KOPT-K1 (cell line): ENCODE measurements around the gene AFF3.

Experiments used
- H3K27ac ChIP-seq: fragments of 200-600 bp; sonication (generic); 2 replicates; pipeline ENCODE4 v1.5.1; 2016; ENCODE audit warnings: antibody characterized with exemption, mild to moderate bottlenecking, low read depth, low read length; ENCODE audit not compliant: poor library complexity, severe bottlenecking
- H3K36me3 ChIP-seq: fragments of 200-600 bp; sonication (generic); 2 replicates; pipeline ENCODE4 v1.5.1; 2017; ENCODE audit warnings: antibody characterized with exemption, mild to moderate bottlenecking, low read length, moderate library complexity; ENCODE audit not compliant: insufficient read depth
- H3K9me3 ChIP-seq: fragments of 200-600 bp; sonication (generic); 2 replicates; pipeline ENCODE4 v1.5.1; 2017; ENCODE audit warnings: antibody characterized with exemption, low read length, mild to moderate bottlenecking; ENCODE audit not compliant: insufficient read depth, poor library complexity, severe bottlenecking

The AFF3 gene

DNA sequence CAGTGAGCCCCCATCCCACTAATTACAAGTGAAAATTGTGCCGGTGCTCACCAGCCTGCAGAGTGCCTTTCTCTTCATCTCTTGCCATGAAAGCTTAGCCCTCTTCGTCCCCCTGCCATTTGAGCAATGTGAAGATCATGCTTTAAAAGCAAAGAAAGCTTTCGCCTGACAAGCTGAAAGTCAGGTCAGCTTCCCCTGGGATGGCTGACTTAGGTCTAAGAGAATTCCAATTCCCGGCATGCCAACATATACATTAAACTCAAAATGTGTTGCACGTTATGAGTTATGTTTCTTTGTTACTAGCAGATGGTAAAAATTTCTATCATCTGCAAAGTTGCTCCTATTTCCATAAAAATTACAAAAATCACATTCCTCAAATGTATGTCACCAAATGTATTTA is 129.8 kb downstream of the AFF3 start:
- no peak overlapping the region for H3K27ac ChIP-seq
- H3K36me3 ChIP-seq = peaks cover 31% of the 10 kb centered on the region; the same call in 1 of the 2 replicates
- no peaks in the 10 kb centered on the region for H3K9me3 ChIP-seq

DNA sequence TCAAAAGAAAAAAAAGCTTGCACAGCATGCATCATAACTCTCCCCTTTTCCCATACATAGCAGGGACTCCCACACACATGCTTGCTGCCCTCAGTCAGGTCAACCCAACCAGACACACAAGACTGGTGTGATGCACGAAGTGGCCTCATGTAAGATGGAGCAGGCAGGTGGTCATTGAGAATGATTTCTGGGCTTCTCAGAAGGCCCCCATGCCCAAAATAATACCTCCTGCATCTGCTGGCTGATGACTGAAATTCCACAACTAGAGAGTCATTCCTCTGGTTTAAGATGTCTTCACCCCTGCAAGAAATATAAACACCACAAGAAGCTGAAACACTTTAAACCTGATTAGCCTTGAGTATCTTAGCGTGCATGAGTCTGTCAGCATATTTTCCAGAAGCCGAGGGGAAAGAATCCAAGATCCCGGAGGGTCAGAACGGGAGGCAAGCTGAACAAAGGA is 131.1 kb downstream of the AFF3 start:
- H3K9me3 ChIP-seq = no peaks in the 10 kb centered on the region
- peaks cover 37% of the 10 kb centered on the region for H3K36me3 ChIP-seq
- H3K27ac ChIP-seq = no peak overlapping the region

DNA sequence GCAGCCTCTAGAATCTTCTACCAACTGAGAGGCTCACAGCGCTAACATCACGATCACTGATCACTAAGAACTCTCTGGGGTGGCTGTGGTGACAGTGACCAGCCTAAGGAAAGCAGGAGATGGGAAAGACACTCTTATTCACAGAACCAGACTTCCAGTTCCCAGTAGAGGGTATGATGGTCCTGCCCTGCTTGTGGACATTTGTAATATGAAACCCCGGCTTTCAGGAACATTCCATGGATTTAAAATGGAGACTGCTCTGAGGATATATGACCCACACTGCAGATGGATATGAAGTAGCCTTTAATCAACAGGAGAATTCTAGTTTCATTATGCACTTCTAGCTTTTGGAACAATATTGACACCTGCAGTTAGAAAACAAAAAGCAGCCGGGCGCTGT is 131.8 kb downstream of the AFF3 start:
- H3K27ac ChIP-seq = no peak overlapping the region
- peaks cover 36% of the 10 kb centered on the region for H3K36me3 ChIP-seq
- H3K9me3 ChIP-seq = no peaks in the 10 kb centered on the region

DNA sequence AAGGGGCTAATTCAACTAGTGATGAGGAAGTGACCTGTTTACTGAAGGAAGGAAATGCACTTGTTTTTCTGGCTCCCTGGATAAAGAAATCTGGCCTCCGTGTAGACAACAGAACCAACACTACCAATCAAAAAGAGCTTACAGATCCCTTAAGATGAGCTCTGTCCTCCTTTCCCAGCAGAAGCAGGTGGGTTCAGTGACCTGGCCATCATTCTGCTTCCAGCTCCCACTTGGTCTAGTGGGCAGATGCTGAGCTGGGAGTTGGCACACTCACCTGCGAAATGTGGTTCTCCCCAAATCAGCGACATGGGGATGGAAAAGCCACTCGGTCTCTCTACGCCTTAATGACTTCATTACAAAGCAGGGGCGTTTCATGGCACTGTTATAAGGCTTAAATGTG is 132.6 kb downstream of the AFF3 start:
- peaks cover 44% of the 10 kb centered on the region for H3K36me3 ChIP-seq
- H3K9me3 ChIP-seq = no peaks in the 10 kb centered on the region
- no peak overlapping the region for H3K27ac ChIP-seq

DNA sequence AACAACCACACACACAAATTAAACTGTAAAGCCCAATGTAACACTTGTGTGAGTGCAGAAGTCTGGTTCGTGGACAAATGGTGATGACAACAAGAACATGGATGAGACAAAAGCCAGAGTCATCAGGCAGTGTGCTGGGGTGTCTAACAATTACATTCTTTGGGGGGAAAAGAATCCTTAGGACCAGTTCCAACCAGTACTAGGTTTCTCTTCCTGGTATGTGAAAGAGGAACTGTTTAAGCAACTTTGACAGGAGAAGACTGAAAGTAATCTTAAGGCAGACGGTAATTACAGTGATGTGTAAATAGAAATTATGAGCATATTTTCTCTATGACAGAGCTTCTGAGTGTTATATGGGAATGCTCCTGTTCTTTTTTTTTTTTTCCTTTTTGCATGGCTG is 133.4 kb downstream of the AFF3 start:
- Histone ChIP-seq H3K9me3 (no peaks in the 10 kb centered on the region), H3K36me3 (peaks cover 48% of the 10 kb centered on the region), H3K27ac (no peak overlapping the region)

DNA sequence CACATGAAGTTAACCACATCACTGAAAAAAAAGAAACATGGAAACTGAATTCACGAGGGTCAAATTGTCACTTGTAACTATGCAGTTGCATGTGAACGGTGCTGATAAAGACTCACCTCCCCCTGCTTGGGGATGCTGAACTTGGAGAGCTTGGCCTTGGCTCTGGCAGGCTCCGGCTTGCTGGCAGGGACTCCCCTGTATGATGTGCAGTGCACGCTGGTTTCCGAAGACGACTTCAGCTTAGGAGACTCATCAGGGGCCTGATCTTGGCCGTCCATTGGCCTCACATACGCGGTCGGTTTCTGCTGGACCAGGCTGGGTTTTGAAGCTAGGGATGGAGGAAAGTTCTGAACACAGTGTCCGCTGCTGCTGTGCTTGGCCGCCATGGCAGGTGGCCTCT is 135.9 kb downstream of the AFF3 start:
- no peaks in the 10 kb centered on the region for H3K9me3 ChIP-seq
- peaks cover 57% of the 10 kb centered on the region for H3K36me3 ChIP-seq
- H3K27ac ChIP-seq = no peak overlapping the region

DNA sequence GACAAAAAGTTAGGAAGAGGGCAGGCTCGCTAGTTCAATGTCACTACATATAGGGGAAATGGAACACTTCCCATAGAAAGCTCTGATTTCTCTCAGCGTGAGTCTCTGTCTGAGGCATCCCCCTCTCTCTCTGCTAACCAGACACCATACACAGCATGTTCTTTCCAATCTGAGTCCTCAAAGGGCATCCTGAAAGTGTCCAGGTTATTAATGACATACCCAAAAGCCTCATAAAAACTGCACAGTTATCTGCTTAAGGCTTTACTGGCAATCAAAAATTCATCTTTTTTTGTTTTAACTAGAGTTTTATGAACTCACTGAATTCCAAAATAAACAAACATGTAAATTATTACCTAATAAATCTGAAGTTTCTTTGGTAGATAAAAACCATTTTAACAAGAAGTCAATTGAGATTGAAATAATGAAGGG is 137.4 kb downstream of the AFF3 start:
- H3K27ac ChIP-seq = no peak overlapping the region
- H3K36me3 ChIP-seq = peaks cover 54% of the 10 kb centered on the region
- H3K9me3 ChIP-seq = no peaks in the 10 kb centered on the region

DNA sequence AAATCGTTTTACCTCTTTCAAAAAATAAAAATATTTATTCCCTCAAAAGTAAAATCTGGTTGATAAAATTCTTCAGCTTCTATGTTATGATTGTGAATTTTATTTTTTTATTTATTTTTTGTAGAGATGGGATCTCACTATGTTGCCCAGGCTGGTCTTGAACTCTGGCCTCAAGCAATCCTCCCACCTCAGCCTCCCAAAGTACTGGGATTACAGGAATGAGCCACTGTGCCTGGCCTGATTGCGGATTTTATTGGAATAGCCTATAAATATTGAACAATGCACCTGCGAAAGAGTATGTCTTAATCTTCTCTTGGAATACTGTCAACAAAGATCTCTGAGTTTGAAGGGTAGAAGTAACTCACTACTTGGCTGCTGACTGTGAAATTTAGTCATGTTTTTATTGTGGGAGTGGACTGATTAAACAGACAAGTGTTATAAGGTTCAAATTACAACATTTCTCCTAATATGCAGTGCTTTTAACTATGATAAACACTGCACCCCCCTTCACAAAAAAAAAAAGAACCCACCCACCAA is 138.0 kb downstream of the AFF3 start:
- H3K36me3 ChIP-seq = peaks cover 54% of the 10 kb centered on the region
- H3K27ac ChIP-seq = no peak overlapping the region
- no peaks in the 10 kb centered on the region for H3K9me3 ChIP-seq

DNA sequence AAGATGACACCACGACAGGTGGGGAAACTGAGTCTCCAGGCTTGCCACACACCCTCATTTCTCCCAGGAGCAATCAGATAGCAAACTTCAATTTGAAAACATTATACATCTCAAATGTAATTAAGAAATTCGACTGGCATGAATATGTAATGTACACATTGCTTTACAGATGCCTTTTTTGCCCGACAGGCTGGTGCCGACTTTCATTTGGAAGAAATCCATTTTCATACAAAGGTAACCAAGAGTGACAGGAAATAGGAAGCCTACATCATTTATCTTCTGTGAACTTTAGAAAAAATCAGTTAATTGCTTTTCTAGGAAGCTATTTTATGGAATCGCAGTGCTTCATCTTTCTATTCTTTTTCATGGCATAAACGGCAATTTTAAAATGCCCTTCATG is 140.3 kb downstream of the AFF3 start:
- Histone ChIP-seq H3K36me3 (peaks cover 36% of the 10 kb centered on the region), H3K27ac (no peak overlapping the region), H3K9me3 (no peaks in the 10 kb centered on the region)

DNA sequence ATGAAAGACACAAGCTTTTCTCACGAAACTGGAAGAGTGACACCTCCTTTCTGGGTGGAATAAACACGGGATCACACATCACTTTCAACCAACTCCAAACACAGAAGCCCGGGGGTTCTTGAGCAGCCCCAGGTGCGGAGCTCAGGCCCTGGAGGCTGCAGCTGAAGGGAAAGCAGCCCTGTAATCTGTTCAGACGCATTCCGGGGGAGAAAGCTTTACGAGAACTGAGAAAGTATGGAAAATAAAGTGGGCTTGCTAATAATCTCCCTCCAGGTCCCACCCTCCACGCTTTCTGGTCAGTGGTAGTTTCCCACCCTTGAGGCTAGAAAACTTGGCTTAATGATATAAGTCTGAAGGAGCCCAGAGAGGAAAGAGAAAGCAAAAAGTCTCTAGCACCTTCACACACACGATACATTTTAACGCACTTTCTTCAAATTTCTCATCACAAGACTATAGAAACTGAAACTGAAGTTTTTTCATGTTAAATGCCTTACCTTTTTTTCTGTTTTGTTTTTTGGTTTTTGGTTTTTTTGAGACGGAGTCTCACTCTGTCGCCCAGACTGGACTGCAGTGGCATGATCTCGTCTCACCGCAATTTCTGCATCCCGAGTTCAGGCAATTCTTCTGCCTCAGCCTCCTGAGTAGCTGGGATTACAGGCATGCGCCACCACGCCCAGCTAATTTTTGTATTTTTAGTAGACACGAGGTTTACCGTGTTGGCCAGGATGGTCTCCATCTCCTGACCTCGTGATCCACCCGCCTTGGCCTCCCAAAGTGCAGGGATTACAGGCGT is 141.3 kb downstream of the AFF3 start:
- H3K36me3 ChIP-seq = peaks cover 27% of the 10 kb centered on the region

DNA sequence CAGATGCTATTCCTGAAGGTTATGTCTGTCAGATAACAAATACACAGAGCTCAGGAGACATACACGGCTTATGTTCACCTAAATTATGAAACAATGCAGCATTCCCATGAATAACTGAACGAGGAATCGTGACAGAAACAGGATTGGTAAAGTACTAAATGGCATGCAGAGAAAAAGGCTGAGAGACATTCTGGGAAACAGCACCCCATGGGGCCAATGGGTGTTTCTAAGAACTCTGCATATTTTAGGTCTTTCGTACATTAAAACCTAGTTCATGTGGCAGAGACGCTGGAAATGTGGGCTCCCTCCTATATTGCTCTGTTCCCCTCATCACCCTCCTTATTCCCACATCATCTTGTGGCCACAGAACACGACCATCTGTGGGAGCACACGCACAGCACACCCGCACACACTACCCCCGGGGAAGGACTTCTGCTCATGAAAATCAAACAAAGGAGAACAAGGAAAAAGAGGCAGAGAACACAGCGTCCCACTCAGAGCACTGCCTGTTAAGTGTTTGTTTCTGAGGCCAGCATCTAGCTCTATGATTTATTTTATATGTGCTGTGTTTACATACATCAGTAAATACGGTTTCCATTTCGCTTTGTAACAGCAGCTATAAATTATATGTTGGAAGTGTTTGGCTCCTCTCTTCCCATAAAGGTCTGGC is 143.6 kb downstream of the AFF3 start:
- Histone ChIP-seq H3K27ac (no peak overlapping the region), H3K9me3 (no peaks in the 10 kb centered on the region), H3K36me3 (peaks cover 10% of the 10 kb centered on the region)

More for the DNA sequence above, 141.3 kb downstream of the AFF3 start:
- H3K27ac ChIP-seq = peak overlapping the region; percentile 6
- no peaks in the 10 kb centered on the region for H3K9me3 ChIP-seq

DNA sequence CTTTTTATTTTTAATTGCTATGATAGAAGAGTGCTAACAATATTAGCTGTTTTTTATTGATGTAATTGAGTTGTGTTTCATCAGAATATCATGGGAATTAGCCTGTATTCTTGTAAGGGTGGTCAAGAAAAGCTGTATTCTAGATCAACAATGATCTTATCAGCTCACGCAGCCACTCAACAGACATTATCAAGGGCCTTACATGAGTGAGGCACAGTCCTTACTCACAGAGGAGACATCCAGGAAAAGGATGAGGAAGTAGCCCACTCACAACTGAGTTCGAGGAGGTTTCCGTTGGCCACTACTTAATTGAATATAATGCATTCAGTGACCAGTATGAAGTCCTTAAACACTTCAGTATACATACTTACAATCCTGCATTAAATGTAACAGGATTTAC is 152.5 kb downstream of the AFF3 start:
- 0 out of 2 replicates have a peak, but pooled peaks cover 5% of the 10 kb centered on the region for H3K36me3 ChIP-seq
- H3K9me3 ChIP-seq = no peaks in the 10 kb centered on the region
- no peak overlapping the region for H3K27ac ChIP-seq

DNA sequence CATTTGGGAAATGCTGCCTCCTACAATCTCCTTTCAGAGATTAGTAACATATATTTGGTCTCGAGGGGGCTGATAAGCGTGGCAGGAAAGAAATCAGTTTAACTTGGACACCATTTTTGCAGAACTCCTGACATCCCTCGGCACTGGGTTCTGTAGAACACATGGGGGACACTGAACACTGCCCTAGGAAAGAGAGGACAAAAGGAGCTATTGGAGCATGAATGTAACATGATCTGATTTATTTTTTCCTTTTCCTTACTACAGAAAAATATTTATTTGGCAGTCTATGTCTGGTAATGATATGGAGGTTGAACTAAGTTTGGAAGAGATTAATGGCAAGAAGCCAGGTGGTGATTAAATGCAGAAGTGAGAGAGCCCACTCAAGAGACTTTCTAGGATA is 153.8 kb downstream of the AFF3 start:
- H3K9me3 ChIP-seq = no peaks in the 10 kb centered on the region
- 0 out of 2 replicates have a peak, but pooled peaks cover 5% of the 10 kb centered on the region for H3K36me3 ChIP-seq
- H3K27ac ChIP-seq = no peak overlapping the region

DNA sequence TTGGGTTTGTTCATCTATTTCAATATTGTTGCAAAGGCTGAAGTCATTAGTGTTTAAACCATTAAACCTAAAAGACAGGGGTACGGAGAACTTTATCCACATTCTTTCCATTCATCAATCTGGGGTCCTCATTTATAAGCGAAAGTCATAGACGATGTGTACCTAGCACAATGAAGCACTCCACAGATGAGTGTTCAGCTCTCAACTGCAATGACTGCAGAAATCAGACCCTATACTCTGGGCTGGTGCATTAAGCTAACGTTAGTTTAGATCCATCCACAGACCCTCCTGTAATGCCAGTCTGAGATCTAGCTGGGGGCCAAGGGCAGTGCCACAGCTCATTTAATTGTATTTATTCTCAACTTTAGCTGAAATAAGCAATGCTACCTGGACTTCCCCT is 155.2 kb downstream of the AFF3 start:
- Histone ChIP-seq H3K9me3 (no peaks in the 10 kb centered on the region), H3K36me3 (0 out of 2 replicates have a peak, but pooled peaks cover 5% of the 10 kb centered on the region), H3K27ac (no peak overlapping the region)

DNA sequence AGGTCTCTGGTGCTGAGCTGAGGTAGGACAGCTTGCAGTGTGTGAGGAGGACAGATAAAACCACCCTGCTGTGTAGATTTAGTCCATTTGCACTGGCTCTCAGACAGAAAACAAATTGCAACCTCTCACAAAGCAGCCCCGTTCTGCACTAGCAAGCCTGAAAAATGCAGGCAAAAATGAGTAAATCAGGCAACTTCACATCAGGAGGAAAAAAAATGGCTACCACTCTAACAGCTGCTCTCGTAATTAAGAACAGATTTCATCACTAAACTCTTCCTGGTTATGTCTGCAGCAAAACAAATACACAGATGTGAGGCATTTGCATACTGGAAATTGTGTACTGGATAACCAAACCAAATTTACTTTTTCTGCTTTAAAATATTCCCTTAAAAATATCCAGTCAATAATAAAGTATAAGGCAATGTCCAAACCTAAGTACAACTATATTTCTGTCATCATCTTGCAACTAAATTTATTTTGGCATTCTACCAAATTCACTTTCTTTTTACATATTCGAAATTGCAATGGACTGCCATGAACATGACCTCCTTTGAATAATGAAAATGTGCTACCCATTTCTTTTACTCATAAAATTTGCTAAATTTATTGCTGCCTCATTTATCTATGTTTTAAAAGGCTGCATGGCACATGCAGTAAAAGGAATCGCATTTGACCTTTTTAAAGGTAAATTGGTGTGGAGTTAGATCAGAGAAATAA is 157.4 kb downstream of the AFF3 start:
- H3K36me3 ChIP-seq = no peaks in the 10 kb centered on the region
- H3K9me3 ChIP-seq = no peaks in the 10 kb centered on the region
- H3K27ac ChIP-seq = no peak overlapping the region
